ENCODE measurements around the gene ITPA. TPM values are rescaled to one million over a fixed set of nuclear protein-coding genes. Genes with fewer than 3 reads are reported as not detected.

The ITPA gene
- total RNA-seq, 2 donors from 2014 or later, result 43.9 to 48.0 TPM

- WGBS, result 91% methylated on average over 7 of the region's 7 CpGs
Observed at GRCh38 chr20:3195590-3196237, 13.6 kb upstream of the ITPA start.

GRCh38 chr20:3199206-3199605, 10.1 kb upstream of the ITPA start:
- peaks cover 14 to 21% of the 10 kb centered on the region in 2 donors for H3K36me3 ChIP-seq
- intact Hi-C loops (cut with DNase I), result no loop called here
- 67% methylated on average over 2 of the region's 2 CpGs for whole genome bisulfite sequencing
- TF ChIP-seq POLR2A (IDR thresholded peaks at IDR 0.05) (no peak), CTCF (IDR thresholded peaks at IDR 0.05) (no peak), POLR2AphosphoS5 (IDR thresholded peaks at IDR 0.05) (no peak)
- no peaks in the 10 kb centered on the region for H3K9me3 ChIP-seq
- H3K4me3 ChIP-seq, result no peak overlapping the region
- peaks cover 10% of the 10 kb centered on the region for H3K4me1 ChIP-seq (replicated peaks)
- no peak for DNase-seq (ENCODE audit: low spot score)
- no peak overlapping the region for H3K27ac ChIP-seq
- H3K27me3 ChIP-seq (replicated peaks; ENCODE audit: insufficient read depth), result no peaks in the 10 kb centered on the region

More at GRCh38 chr20:3195590-3196237, 13.6 kb upstream of the ITPA start:
- H3K27ac ChIP-seq, result no peak overlapping the region
- no peak for TF ChIP-seq POLR2A (IDR thresholded peaks at IDR 0.05)
- no peak for TF ChIP-seq POLR2AphosphoS5 (IDR thresholded peaks at IDR 0.05)
- no peak for TF ChIP-seq CTCF (IDR thresholded peaks at IDR 0.05)
- DNase-seq (ENCODE audit: low spot score), result no peak
- intact Hi-C loops (cut with DNase I), result no loop called here
- no peaks in the 10 kb centered on the region for H3K27me3 ChIP-seq (replicated peaks; ENCODE audit: insufficient read depth)
- no peak overlapping the region for H3K4me3 ChIP-seq
- peaks cover 35 to 37% of the 10 kb centered on the region in 2 donors for H3K36me3 ChIP-seq
- H3K4me1 ChIP-seq (replicated peaks), result no peaks in the 10 kb centered on the region
- no peaks in the 10 kb centered on the region for H3K9me3 ChIP-seq

GRCh38 chr20:3199976-3200755, 9.1 kb upstream of the ITPA start:
- H3K27me3 ChIP-seq (replicated peaks; ENCODE audit: insufficient read depth), result no peaks in the 10 kb centered on the region
- no peak overlapping the region for H3K4me3 ChIP-seq
- DNase-seq (ENCODE audit: low spot score), result no peak
- no peak for TF ChIP-seq POLR2A (IDR thresholded peaks at IDR 0.05)
- no peak for TF ChIP-seq POLR2AphosphoS5 (IDR thresholded peaks at IDR 0.05)
- TF ChIP-seq CTCF (IDR thresholded peaks at IDR 0.05), result no peak
- peaks cover 10% of the 10 kb centered on the region for H3K4me1 ChIP-seq (replicated peaks)
- H3K9me3 ChIP-seq, result no peaks in the 10 kb centered on the region
- 89% methylated on average over 27 of the region's 27 CpGs for WGBS
- H3K36me3 ChIP-seq, result peaks cover 9 to 12% of the 10 kb centered on the region in 2 donors
- intact Hi-C loops (cut with DNase I), result no loop called here
- no peak overlapping the region for H3K27ac ChIP-seq

- no peak for DNase-seq (ENCODE audit: low spot score)
- peaks cover 10% of the 10 kb centered on the region for H3K4me1 ChIP-seq (replicated peaks)
- peak overlapping the region; percentile 70 to 78 for H3K4me3 ChIP-seq
- H3K27me3 ChIP-seq (replicated peaks; ENCODE audit: insufficient read depth), result no peaks in the 10 kb centered on the region
- TF ChIP-seq POLR2A (IDR thresholded peaks at IDR 0.05) (no peak), POLR2AphosphoS5 (IDR thresholded peaks at IDR 0.05) (no peak), CTCF (IDR thresholded peaks at IDR 0.05) (no peak)
- H3K27ac ChIP-seq, result peak overlapping the region; percentile 78 to 90
- 19% methylated on average over 9 of the region's 9 CpGs for WGBS
- peaks cover 9 to 12% of the 10 kb centered on the region in 2 donors for H3K36me3 ChIP-seq
- no peaks in the 10 kb centered on the region for H3K9me3 ChIP-seq
- intact Hi-C loops (cut with DNase I), result no loop called here
Observed at GRCh38 chr20:3202965-3203314, 6.4 kb upstream of the ITPA start.
